GM12878 (cell line): ENCODE results near the gene HCN4. TPM values are rescaled to one million over a fixed set of nuclear protein-coding genes. Genes with fewer than 3 reads are reported as not detected.

Experiments used
- ATAC-seq: fragments of 200-7000 bp; cut with Tn5 transposase; 3 replicates; pipeline ENCODE4 v1.9.1; 2020; ENCODE audit warnings: mild to moderate bottlenecking, moderate library complexity
- BruUV-seq: library from RNA; stranded (reverse); fragments of 400-500 nt; replicated peaks from 2 replicates; lab custom pipeline; 2021; lab: Mats Ljungman, UMichigan
- CTCF ChIA-PET: fragments of 300-600 bp; sonication (Branson Sonifier 250); formaldehyde crosslinking; extraction: SDS; loops from one replicate; lab custom pipeline; 2021; ENCODE audit warnings: inconsistent platforms; lab: Yijun Ruan, JAX
- POLR2A ChIA-PET: fragments of 350-600 bp; formaldehyde crosslinking; extraction: SDS; loops from one replicate; lab custom pipeline; 2021; ENCODE audit warnings: inconsistent platforms; lab: Charles Lee
- RAD21 ChIA-PET: fragments of 300-600 bp; sonication (Branson Sonifier 250); formaldehyde crosslinking; loops from one replicate; lab custom pipeline; 2023; ENCODE audit warnings: antibody characterized with exemption; ENCODE audit not compliant: unreplicated experiment; lab: Charles Lee
- SMC1A ChIA-PET: fragments of 300-600 bp; sonication (Branson Sonifier 250); formaldehyde crosslinking; loops from one replicate; lab custom pipeline; 2023; ENCODE audit not compliant: unreplicated experiment, uncharacterized antibody; lab: Charles Lee
- DNase-seq: peaks from one replicate; pipeline ENCODE4 v3.0.0-alpha.2; 2011; ENCODE audit warnings: low read depth, low spot score
- FAIRE-seq: peaks from 3 replicates; lab custom pipeline; 2011; peaks lifted over from hg19 to GRCh38; lab: Jason Lieb, UNC
- H2AFZ ChIP-seq: 2 replicates; pipeline ENCODE4 v1.6.0; 2011; ENCODE audit warnings: low read depth, low read length, control low read depth; ENCODE audit not compliant: control insufficient read depth
- H3K27ac ChIP-seq: 2 replicates; pipeline ENCODE4 v1.5.1; 2011; ENCODE audit warnings: control low read depth; ENCODE audit not compliant: control insufficient read depth, insufficient read depth
- H3K27me3 ChIP-seq, 2 experiments: replicated peaks in 1 of 2; 2 replicates each; pipeline versions ENCODE4 v1.6.0 to v1.6.1; 2011; ENCODE audit warnings: low read length in 1 of 2; ENCODE audit not compliant: control insufficient read depth in 2 of 2, insufficient read depth in 2 of 2
- H3K36me3 ChIP-seq, 2 experiments: 2 replicates each; pipeline ENCODE4 v1.5.1; 2011; ENCODE audit warnings: low read length in 1 of 2; ENCODE audit not compliant: control insufficient read depth in 2 of 2, insufficient read depth in 2 of 2
- H3K4me1 ChIP-seq: 2 replicates; pipeline ENCODE4 v1.6.1; 2011; ENCODE audit warnings: mild to moderate bottlenecking, low read length, moderate library complexity, mixed read lengths; ENCODE audit not compliant: control insufficient read depth, insufficient read depth
- H3K4me2 ChIP-seq: 2 replicates; pipeline ENCODE4 v1.6.0; 2011; ENCODE audit warnings: control low read depth; ENCODE audit not compliant: control insufficient read depth, insufficient read depth
- H3K4me3 ChIP-seq: fragments of 200-600 bp; sonication (generic); 2 replicates; pipeline ENCODE4 v1.5.1; 2016
- H3K79me2 ChIP-seq: 2 replicates; pipeline ENCODE4 v1.6.0; 2011; ENCODE audit warnings: low read length; ENCODE audit not compliant: control insufficient read depth, insufficient read depth
- H3K9ac ChIP-seq: 2 replicates; pipeline ENCODE4 v1.8.0; 2011; ENCODE audit warnings: low read length, control low read depth, mixed read lengths; ENCODE audit not compliant: control insufficient read depth, insufficient read depth
- H3K9me3 ChIP-seq: replicated peaks from 3 replicates; pipeline ENCODE4 v1.5.1; 2011; ENCODE audit warnings: mild to moderate bottlenecking, low read length; ENCODE audit not compliant: control insufficient read depth, insufficient read depth
- H4K20me1 ChIP-seq: 2 replicates; pipeline ENCODE4 v1.6.0; 2011; ENCODE audit not compliant: control insufficient read depth, insufficient read depth
- BHLHE40 ChIP-seq, 2 experiments: fragments of 450-650 bp in 1 of 2; IDR thresholded peaks; 2 replicates each; pipeline ENCODE4 v1.6.1; 2011 to 2017; ENCODE audit warnings: low read depth in 2 of 2, borderline replicate concordance in 1 of 2, improper control_type of control experiment in 1 of 2, low read length in 1 of 2, mild to moderate bottlenecking in 1 of 2
- EED ChIP-seq: sonication (generic); IDR thresholded peaks from 2 replicates; pipeline ENCODE4 v1.6.1; 2016; ENCODE audit warnings: antibody characterized with exemption, low read depth
- FOXM1 ChIP-seq: IDR thresholded peaks from 2 replicates; pipeline ENCODE4 v1.6.1; 2012; ENCODE audit warnings: low read depth, mild to moderate bottlenecking, inconsistent platforms, low read length, moderate library complexity
- HDAC2 ChIP-seq: fragments of 200-600 bp; sonication (generic); IDR thresholded peaks from 2 replicates; pipeline ENCODE4 v1.6.1; 2017
- HDAC6 ChIP-seq: fragments of 200-600 bp; sonication (generic); IDR thresholded peaks from one replicate; pipeline ENCODE4 v1.8.0; 2017; ENCODE audit warnings: antibody characterized with exemption; ENCODE audit not compliant: unreplicated experiment
- PML ChIP-seq: IDR thresholded peaks from 2 replicates; pipeline ENCODE4 v1.6.1; 2012; ENCODE audit warnings: low read length, inconsistent platforms
- REST ChIP-seq: IDR thresholded peaks from 2 replicates; pipeline ENCODE4 v1.6.1; 2012; ENCODE audit warnings: mild to moderate bottlenecking, low read depth, low read length
- RUNX3 ChIP-seq: IDR thresholded peaks from 2 replicates; pipeline ENCODE4 v1.6.1; 2012; ENCODE audit warnings: low read length, inconsistent platforms
- SIX5 ChIP-seq: IDR thresholded peaks from 2 replicates; pipeline ENCODE4 v1.6.1; 2011; ENCODE audit warnings: mild to moderate bottlenecking, low read depth, low read length, moderate library complexity; ENCODE audit not compliant: severe bottlenecking
- SREBF1 ChIP-seq: IDR thresholded peaks from 2 replicates; pipeline ENCODE4 v1.6.1; 2012; ENCODE audit warnings: mild to moderate bottlenecking, low read length
- STAT1 ChIP-seq: fragments of 450-650 bp; conservative IDR thresholded peaks from 2 replicates; pipeline ENCODE4 v1.6.1; 2014; ENCODE audit warnings: antibody characterized with exemption, mild to moderate bottlenecking
- ZNF687 ChIP-seq: fragments of 450-650 bp; IDR thresholded peaks from 2 replicates; pipeline ENCODE4 v1.6.1; 2017; ENCODE audit warnings: mild to moderate bottlenecking, moderate library complexity
- WGBS: methylation state at CpG from one replicate; pipeline ENCODE4 v1.1.6; 2016; ENCODE audit warnings: low lambda C conversion rate; ENCODE audit not compliant: insufficient replicate concordance, insufficient coverage; ENCODE audit errors: missing lambda C conversion rate; 5-methylcytosine and 5-hydroxymethylcytosine counted together
- in situ Hi-C: fragments of 300-500 bp; cut with MboI; formaldehyde crosslinking; loops from 9 replicates; pipeline ENCODE4 v1.14.3; 2018; ENCODE audit warnings: mixed read lengths
- intact Hi-C: fragments of 100-400 bp; cut with micrococcal nuclease; formaldehyde crosslinking; loops from one replicate; pipeline ENCODE4 v1.14.2; 2022; ENCODE audit not compliant: unreplicated experiment
- polyA plus RNA-seq, 11 experiments: library from polyadenylated mRNA; depleted of rRNA in 4 of 11; unstranded in 6 of 11; stranded (reverse) in 5 of 11; fragments of >200 nt; fragmentation: Nextera tagmentation in 4 of 11; fragmentation: Illumina TruSeq in 1 of 11; extraction: Ambion mirVana in 4 of 11; extraction: Trizol in 1 of 11; gene quantifications; 1 replicate in 1 of 11; 2 replicates in 10 of 11; pipeline versions ENCODE4 v1.2.1 to v1.2.3, GENCODE V29; 2011 to 2016; ENCODE audit warnings: inconsistent platforms in 2 of 11, missing spikeins in 2 of 11, low read depth in 1 of 11
- total RNA-seq, 4 experiments: library from RNA; depleted of rRNA in 3 of 4; stranded (reverse); fragments of >200 nt in 3 of 4; fragmentation: Illumina TruSeq in 1 of 4; extraction: Trizol in 1 of 4; gene quantifications; 2 replicates each; pipeline versions ENCODE4 v1.2.1 to v1.2.3, GENCODE V29; 2013 to 2021
- TF ChIP-seq, protein P1 (sequence below): fragments of 450-650 bp; conservative IDR thresholded peaks from 2 replicates; pipeline ENCODE4 v1.6.1; 2017; ENCODE audit warnings: mild to moderate bottlenecking, moderate library complexity
- TF ChIP-seq, protein P2 (sequence below): fragments of 450-650 bp; IDR thresholded peaks from 2 replicates; pipeline ENCODE4 v1.6.1; 2016; ENCODE audit warnings: mild to moderate bottlenecking

Gene HCN4
- total and polyA plus RNA-seq, 10 of the 15 experiments (the other 5 are each of a cell fraction or from before 2014, with no cell fraction given): 0.03 to 0.10 TPM; not detected in 8

GRCh38 chr15:73382115-73382514 is 13.4 kb upstream of the HCN4 start (continued):
- TF ChIP-seq ZNF687 (no peak), REST (no peak), SIX5 (no peak), HDAC6 (no peak)

GRCh38 chr15:73380661-73381060 is 11.9 kb upstream of the HCN4 start:
- Histone ChIP-seq H3K27ac (no peak overlapping the region), H3K9ac (no peak overlapping the region), H4K20me1 (no peaks in the 10 kb centered on the region), H3K79me2 (no peaks in the 10 kb centered on the region), H3K4me2 (no peak overlapping the region), H3K36me3 (no peaks in the 10 kb centered on the region), H2AFZ (no peak overlapping the region), H3K9me3 (no peaks in the 10 kb centered on the region), H3K4me3 (no peak overlapping the region), H3K4me1 (no peaks in the 10 kb centered on the region), H3K27me3 (no peaks in the 10 kb centered on the region)
- intact Hi-C loops (no loop called here), in situ Hi-C loops (no loop called here)
- no peak for ATAC-seq
- SMC1A ChIA-PET: no interaction called here
- no peak for DNase-seq
- BruUV-seq: no TSS peak
- RAD21 ChIA-PET: no interaction called here
- POLR2A ChIA-PET: no interaction called here
- FAIRE-seq: no peak
- 44% methylated on average over 2 of the region's 2 CpGs for WGBS
- CTCF ChIA-PET: interaction anchor here (0.5 kb wide), 1 partner anchor 407 kb away, joined by 3 read pairs; no protein-coding TSS in a partner anchor
- no peak for TF ChIP-seq SREBF1
- TF ChIP-seq EED: no peak
- TF ChIP-seq RUNX3: no peak
- TF ChIP-seq BHLHE40 (IDR thresholded peaks at IDR 0.05; ENCODE audit: borderline replicate concordance in 1 of 2, low read depth in 2 of 2, low read length in 1 of 2): no peak
- no peak for TF ChIP-seq PML
- no peak for TF ChIP-seq STAT1
- TF ChIP-seq, protein P1, sequence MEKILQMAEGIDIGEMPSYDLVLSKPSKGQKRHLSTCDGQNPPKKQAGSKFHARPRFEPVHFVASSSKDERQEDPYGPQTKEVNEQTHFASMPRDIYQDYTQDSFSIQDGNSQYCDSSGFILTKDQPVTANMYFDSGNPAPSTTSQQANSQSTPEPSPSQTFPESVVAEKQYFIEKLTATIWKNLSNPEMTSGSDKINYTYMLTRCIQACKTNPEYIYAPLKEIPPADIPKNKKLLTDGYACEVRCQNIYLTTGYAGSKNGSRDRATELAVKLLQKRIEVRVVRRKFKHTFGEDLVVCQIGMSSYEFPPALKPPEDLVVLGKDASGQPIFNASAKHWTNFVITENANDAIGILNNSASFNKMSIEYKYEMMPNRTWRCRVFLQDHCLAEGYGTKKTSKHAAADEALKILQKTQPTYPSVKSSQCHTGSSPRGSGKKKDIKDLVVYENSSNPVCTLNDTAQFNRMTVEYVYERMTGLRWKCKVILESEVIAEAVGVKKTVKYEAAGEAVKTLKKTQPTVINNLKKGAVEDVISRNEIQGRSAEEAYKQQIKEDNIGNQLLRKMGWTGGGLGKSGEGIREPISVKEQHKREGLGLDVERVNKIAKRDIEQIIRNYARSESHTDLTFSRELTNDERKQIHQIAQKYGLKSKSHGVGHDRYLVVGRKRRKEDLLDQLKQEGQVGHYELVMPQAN: no peak
- no peak for TF ChIP-seq HDAC2
- no peak for TF ChIP-seq FOXM1
- TF ChIP-seq, protein P2, sequence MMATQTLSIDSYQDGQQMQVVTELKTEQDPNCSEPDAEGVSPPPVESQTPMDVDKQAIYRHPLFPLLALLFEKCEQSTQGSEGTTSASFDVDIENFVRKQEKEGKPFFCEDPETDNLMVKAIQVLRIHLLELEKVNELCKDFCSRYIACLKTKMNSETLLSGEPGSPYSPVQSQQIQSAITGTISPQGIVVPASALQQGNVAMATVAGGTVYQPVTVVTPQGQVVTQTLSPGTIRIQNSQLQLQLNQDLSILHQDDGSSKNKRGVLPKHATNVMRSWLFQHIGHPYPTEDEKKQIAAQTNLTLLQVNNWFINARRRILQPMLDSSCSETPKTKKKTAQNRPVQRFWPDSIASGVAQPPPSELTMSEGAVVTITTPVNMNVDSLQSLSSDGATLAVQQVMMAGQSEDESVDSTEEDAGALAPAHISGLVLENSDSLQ: no peak
